HG03432 (cell line): ENCODE measurements around the gene SERINC5.
"Not testable (repeated sequence)": the region's sequence is repeated elsewhere in the genome, so short reads cannot be mapped to it uniquely, and the experiment has no call there.

Experiments
- ATAC-seq: cut with Tn5 transposase; IDR thresholded peaks from one replicate; pipeline ENCODE4 v1.9.1; 2021; ENCODE audit warnings: mild to moderate bottlenecking, moderate library complexity; ENCODE audit not compliant: unreplicated experiment

SERINC5 gene

GRCh38 chr5:80181618-80182211, 74.1 kb downstream of the SERINC5 start:
- no peak for ATAC-seq

GRCh38 chr5:80177236-80177635, 78.6 kb downstream of the SERINC5 start:
- ATAC-seq: no peak

- ATAC-seq: no peak
Observed at GRCh38 chr5:80175337-80175736, 80.5 kb downstream of the SERINC5 start.

- ATAC-seq: no peak
Observed at GRCh38 chr5:80174790-80175189, 81.1 kb downstream of the SERINC5 start.

GRCh38 chr5:80172067-80172695, 83.7 kb downstream of the SERINC5 start:
- no peak for ATAC-seq

GRCh38 chr5:80170117-80170535, 85.7 kb downstream of the SERINC5 start:
- no peak for ATAC-seq

GRCh38 chr5:80168388-80169028, 87.3 kb downstream of the SERINC5 start:
- ATAC-seq: no peak

- ATAC-seq: no peak
Observed at GRCh38 chr5:80165452-80165851, 90.4 kb downstream of the SERINC5 start.

GRCh38 chr5:80161165-80161564, 94.7 kb downstream of the SERINC5 start:
- ATAC-seq: no peak

- no peak for ATAC-seq
Observed at GRCh38 chr5:80160242-80160641, 95.6 kb downstream of the SERINC5 start.

GRCh38 chr5:80159133-80159815, 96.6 kb downstream of the SERINC5 start:
- ATAC-seq: no peak

- ATAC-seq: no peak
Observed at GRCh38 chr5:80156156-80156555, 99.7 kb downstream of the SERINC5 start.

- ATAC-seq: no peak
Observed at GRCh38 chr5:80154749-80155148, 101.1 kb downstream of the SERINC5 start.

- not testable (repeated sequence) for ATAC-seq
Observed at GRCh38 chr5:80154289-80154688, 101.6 kb downstream of the SERINC5 start.

- no peak for ATAC-seq
Observed at GRCh38 chr5:80153586-80154126, 102.2 kb downstream of the SERINC5 start.

- no peak for ATAC-seq
Observed at GRCh38 chr5:80152778-80153177, 103.1 kb downstream of the SERINC5 start.

- ATAC-seq: no peak
Observed at GRCh38 chr5:80151890-80152289, 104.0 kb downstream of the SERINC5 start.

GRCh38 chr5:80150731-80151130, 105.1 kb downstream of the SERINC5 start:
- ATAC-seq: no peak

GRCh38 chr5:80149161-80149609, 106.7 kb downstream of the SERINC5 start:
- ATAC-seq: no peak

GRCh38 chr5:80147119-80147815, 108.6 kb downstream of the SERINC5 start:
- ATAC-seq: no peak

- ATAC-seq: no peak
Observed at GRCh38 chr5:80146046-80146445, 109.8 kb downstream of the SERINC5 start.
